Mesendoderm (in vitro differentiated cells): ENCODE data around the gene C2orf92. TPM values are rescaled to one million over a fixed set of nuclear protein-coding genes. Genes with fewer than 3 reads are reported as not detected.

Experiments used
- small RNA-seq: library from polyadenylated mRNA; stranded (forward); fragments of <200 nt; extraction: miRNeasy Mini kit (QIAGEN cat#:217004); gene quantifications from one replicate; pipeline ENCODE3, GENCODE V24; 2013; ENCODE audit not compliant: insufficient read depth

The C2orf92 gene

Small RNAs within 50 kb of the gene (small RNA-seq; reads per million reads assigned to genes)
- gene RNU4-8P, result not detected
